H1 (cell line): ENCODE data around the gene PRR4. TPM values are rescaled to one million over a fixed set of nuclear protein-coding genes. Genes with fewer than 3 reads are reported as not detected.

ENCODE experiments used
- CTCF ChIA-PET: fragments of 300-600 bp; sonication (Branson Sonifier 250); formaldehyde crosslinking; loops from one replicate; lab custom pipeline; 2021; ENCODE audit not compliant: partially characterized antibody; lab: Charles Lee
- POLR2A ChIA-PET: fragments of 300-600 bp; sonication (Branson Sonifier 250); formaldehyde crosslinking; loops from one replicate; lab custom pipeline; 2021; ENCODE audit warnings: inconsistent platforms; ENCODE audit not compliant: partially characterized antibody; lab: Charles Lee
- DNase-seq, 2 experiments: peaks; one replicate each; pipeline versions ENCODE4 v3.0.0 to v3.0.0-alpha.2; 2010 to 2022; ENCODE audit warnings: low spot score in 2 of 2, low read depth in 1 of 2, mixed read lengths in 1 of 2
- FAIRE-seq: peaks from 2 replicates; lab custom pipeline; 2011; peaks lifted over from hg19 to GRCh38; lab: Jason Lieb, UNC
- H2AFZ ChIP-seq: 2 replicates; pipeline ENCODE4 v1.8.1; 2012; ENCODE audit warnings: low read length, inconsistent platforms
- H2AK5ac ChIP-seq: 2 replicates; pipeline ENCODE4 v1.6.1; 2013; ENCODE audit warnings: low read depth, low read length
- H2BK120ac ChIP-seq: replicated peaks from 2 replicates; pipeline ENCODE3; 2013; ENCODE audit warnings: low read depth, low read length, inconsistent platforms
- H2BK12ac ChIP-seq: 2 replicates; pipeline ENCODE4 v1.6.1; 2013; ENCODE audit warnings: low read depth, low read length
- H2BK15ac ChIP-seq: 2 replicates; pipeline ENCODE4 v1.6.1; 2013; ENCODE audit warnings: low read length
- H2BK20ac ChIP-seq: 2 replicates; pipeline ENCODE4 v1.6.1; 2013; ENCODE audit warnings: low read length
- H2BK5ac ChIP-seq: 2 replicates; pipeline ENCODE4 v1.6.1; 2013; ENCODE audit warnings: low read depth, low read length
- H3K14ac ChIP-seq: 2 replicates; pipeline ENCODE4 v1.6.1; 2013; ENCODE audit warnings: inconsistent platforms; ENCODE audit not compliant: insufficient read length
- H3K18ac ChIP-seq: 2 replicates; pipeline ENCODE4 v1.6.1; 2013; ENCODE audit warnings: low read length; ENCODE audit errors: extremely low read depth
- H3K23ac ChIP-seq: 2 replicates; pipeline ENCODE4 v1.6.1; 2013; ENCODE audit warnings: inconsistent platforms; ENCODE audit not compliant: insufficient read length
- H3K23me2 ChIP-seq: 2 replicates; pipeline ENCODE4 v1.6.1; 2013; ENCODE audit warnings: low read depth, low read length
- H3K27ac ChIP-seq: 2 replicates; pipeline ENCODE4 v1.6.1; 2011; ENCODE audit warnings: low read depth, low read length, inconsistent platforms
- H3K27me3 ChIP-seq, 4 experiments: replicated peaks in 1 of 4; 1 replicate in 1 of 4; 2 replicates in 3 of 4; pipeline versions ENCODE4 v1.6.1 to v1.8.1; 2011 to 2013; ENCODE audit warnings: low read length in 3 of 4, mild to moderate bottlenecking in 3 of 4, inconsistent platforms in 2 of 4, mixed read lengths in 2 of 4, moderate library complexity in 1 of 4; ENCODE audit not compliant: control insufficient read depth in 3 of 4, insufficient read depth in 3 of 4; ENCODE audit errors: extremely low read depth in 1 of 4
- H3K36me3 ChIP-seq, 4 experiments: 2 replicates each; pipeline versions ENCODE4 v1.6.1 to v1.8.1; 2011 to 2013; ENCODE audit warnings: mild to moderate bottlenecking in 4 of 4, low read length in 3 of 4, moderate library complexity in 2 of 4, control low read depth in 1 of 4, inconsistent platforms in 1 of 4; ENCODE audit not compliant: insufficient read depth in 4 of 4, control insufficient read depth in 2 of 4
- H3K4ac ChIP-seq: replicated peaks from 2 replicates; pipeline ENCODE3; 2013; ENCODE audit warnings: low read length, low read depth, mixed read lengths, inconsistent platforms; ENCODE audit not compliant: insufficient read length
- H3K4me1 ChIP-seq, 4 experiments: replicated peaks in 1 of 4; 1 replicate in 1 of 4; 2 replicates in 3 of 4; pipeline versions ENCODE4 v1.6.1 to v1.8.1; 2011 to 2013; ENCODE audit warnings: low read length in 3 of 4, inconsistent platforms in 2 of 4, mixed read lengths in 1 of 4; ENCODE audit not compliant: insufficient read depth in 4 of 4, control insufficient read depth in 3 of 4
- H3K4me2 ChIP-seq, 2 experiments: 2 replicates each; pipeline versions ENCODE4 v1.6.1 to v1.8.1; 2011 to 2013; ENCODE audit warnings: low read depth in 2 of 2, low read length in 2 of 2, control low read depth in 1 of 2, inconsistent platforms in 1 of 2, mild to moderate bottlenecking in 1 of 2; ENCODE audit not compliant: insufficient read depth in 1 of 2
- H3K4me3 ChIP-seq, 4 experiments: fragments of 200-600, 300-600 bp in 1 of 4; sonication (generic), shearing (Covaris generic), sonication (Bioruptor Twin) in 1 of 4; 2 replicates each; pipeline versions ENCODE4 v1.5.1 to v1.8.1; 2011 to 2016; ENCODE audit warnings: low read length in 4 of 4, low read depth in 3 of 4, control low read depth in 2 of 4, inconsistent platforms in 2 of 4, mild to moderate bottlenecking in 2 of 4, mixed read lengths in 1 of 4, moderate library complexity in 1 of 4; ENCODE audit not compliant: insufficient read depth in 2 of 4; ENCODE audit errors: extremely low read depth in 1 of 4
- H3K56ac ChIP-seq: replicated peaks from 2 replicates; pipeline ENCODE3; 2013; ENCODE audit warnings: low read depth, mild to moderate bottlenecking, mixed read lengths, low read length, inconsistent platforms; ENCODE audit not compliant: insufficient read length
- H3K79me1 ChIP-seq: 2 replicates; pipeline ENCODE4 v1.6.1; 2013; ENCODE audit warnings: low read depth, low read length, control low read depth
- H3K79me2 ChIP-seq, 2 experiments: 2 replicates each; pipeline versions ENCODE4 v1.6.1 to v1.8.1; 2012 to 2013; ENCODE audit warnings: low read length in 2 of 2, mild to moderate bottlenecking in 2 of 2, inconsistent platforms in 1 of 2; ENCODE audit not compliant: insufficient read depth in 2 of 2, control insufficient read depth in 1 of 2
- H3K9ac ChIP-seq, 4 experiments: replicated peaks in 1 of 4; 1 replicate in 1 of 4; 2 replicates in 3 of 4; pipeline versions ENCODE4 v1.6.1 to v1.8.1; 2011 to 2013; ENCODE audit warnings: low read depth in 3 of 4, low read length in 3 of 4, control low read depth in 2 of 4, mild to moderate bottlenecking in 2 of 4, moderate library complexity in 2 of 4, inconsistent platforms in 1 of 4; ENCODE audit errors: extremely low read depth in 1 of 4
- H3K9me3 ChIP-seq, 2 experiments: 2 replicates each; pipeline versions ENCODE4 v1.6.1 to v1.8.1; 2012 to 2013; ENCODE audit warnings: mild to moderate bottlenecking in 2 of 2, moderate library complexity in 2 of 2, control low read depth in 1 of 2, inconsistent platforms in 1 of 2, low read depth in 1 of 2, low read length in 1 of 2, mixed read lengths in 1 of 2; ENCODE audit not compliant: insufficient read depth in 2 of 2
- H4K20me1 ChIP-seq, 2 experiments: replicated peaks in 1 of 2; 2 replicates each; pipeline versions ENCODE3 to v1.8.1; 2011 to 2013; ENCODE audit warnings: inconsistent platforms in 2 of 2, low read length in 2 of 2, mild to moderate bottlenecking in 1 of 2; ENCODE audit not compliant: insufficient read depth in 2 of 2, control insufficient read depth in 1 of 2
- H4K5ac ChIP-seq: 2 replicates; pipeline ENCODE4 v1.6.1; 2013; ENCODE audit warnings: low read length, low read depth, mixed read lengths, inconsistent platforms; ENCODE audit not compliant: insufficient read length
- H4K8ac ChIP-seq: 2 replicates; pipeline ENCODE4 v1.8.0; 2013; ENCODE audit warnings: mild to moderate bottlenecking, moderate library complexity, low read length, inconsistent platforms; ENCODE audit not compliant: insufficient read depth; ENCODE audit errors: extremely low read depth
- H4K91ac ChIP-seq: replicated peaks from 2 replicates; pipeline ENCODE3; 2013; ENCODE audit warnings: low read length, mixed read lengths, inconsistent platforms; ENCODE audit not compliant: insufficient read length
- RBBP5 ChIP-seq: IDR thresholded peaks from 2 replicates; pipeline ENCODE4 v1.7.1; 2012; ENCODE audit warnings: low read depth, mild to moderate bottlenecking, inconsistent platforms, low read length, moderate library complexity, borderline replicate concordance
- TAF7 ChIP-seq: optimal IDR thresholded peaks from 2 replicates; pipeline ENCODE3; 2011; ENCODE audit warnings: low read depth, mild to moderate bottlenecking, inconsistent platforms, low read length, moderate library complexity, borderline replicate concordance
- WGBS, 2 experiments: shearing (Covaris generic) in 1 of 2; methylation state at CpG; one replicate each; pipeline versions ENCODE4 v1.1.6 to v1.1.7; 2013 to 2015; ENCODE audit warnings: low lambda C conversion rate in 2 of 2, mixed read lengths in 2 of 2, inconsistent platforms in 1 of 2, low coverage in 1 of 2, missing lambda C conversion rate in 1 of 2; ENCODE audit not compliant: insufficient replicate concordance in 2 of 2, insufficient coverage in 1 of 2, insufficient read length in 1 of 2; ENCODE audit errors: extremely low coverage in 1 of 2, missing lambda C conversion rate in 1 of 2; 5-methylcytosine and 5-hydroxymethylcytosine counted together
- polyA plus RNA-seq, 7 experiments: library from polyadenylated mRNA; depleted of rRNA in 3 of 7; stranded (reverse) in 5 of 7; unstranded in 2 of 7; fragments of >200 nt in 5 of 7; fragments of 200-250 nt in 2 of 7; gene quantifications; 1 replicate in 5 of 7; 2 replicates in 1 of 7; 4 replicates in 1 of 7; pipeline versions ENCODE4 v1.2.1 to v1.2.3, GENCODE V29; 2011 to 2013; ENCODE audit warnings: missing spikeins in 2 of 7, mixed read lengths in 2 of 7
- total RNA-seq: library from RNA; stranded (reverse); fragmentation: NEBNext Ultra II Directional; extraction: Animal tissue kit (Norgen Biotek cat#: 25700); gene quantifications from 2 replicates; pipeline ENCODE4 v1.2.1, GENCODE V29; 2021
- TF ChIP-seq, protein P1 (sequence below): IDR thresholded peaks from 2 replicates; pipeline ENCODE4 v1.6.1; 2012; ENCODE audit warnings: inconsistent platforms

PRR4 gene
- total and polyA plus RNA-seq, 2 of the 8 experiments (the other 6 are each of a cell fraction or from before 2014, with no cell fraction given), result 11.2 TPM; not detected in 1

DNA sequence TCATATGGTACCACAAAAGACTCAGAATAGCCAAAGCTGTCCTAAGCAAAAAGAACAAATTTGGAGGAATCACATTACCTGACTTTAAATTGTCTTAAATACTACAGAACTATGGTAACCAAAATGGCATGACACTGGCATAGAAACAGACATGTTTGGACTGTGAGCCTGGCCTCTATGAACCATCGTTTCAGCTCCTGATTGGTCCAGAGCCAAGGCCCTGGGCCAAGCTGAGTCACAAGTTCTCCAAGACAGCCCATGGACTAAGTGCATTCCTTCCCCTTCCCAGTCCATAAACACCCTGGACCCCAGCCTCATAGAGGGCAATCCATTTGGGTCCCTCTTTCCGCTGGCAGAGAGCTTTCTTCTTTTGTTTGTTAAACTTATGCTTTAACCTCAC lies 12.1 kb upstream of the PRR4 start:
- Histone ChIP-seq H3K14ac (no peak overlapping the region), H3K79me2 (no peaks in the 10 kb centered on the region), H3K23ac (no peak overlapping the region), H3K4me2 (no peak overlapping the region), H2BK12ac (no peak overlapping the region), H3K36me3 (peaks cover 0 to 7% (median 0%) of the 10 kb centered on the region in 4 experiments; a peak in 1 of 8 replicates), H2AFZ (no peak overlapping the region), H3K23me2 (no peaks in the 10 kb centered on the region), H3K79me1 (no peaks in the 10 kb centered on the region), H2AK5ac (no peak overlapping the region), H4K8ac (no peak overlapping the region), H2BK5ac (no peak overlapping the region), H2BK15ac (no peak overlapping the region), H3K4ac (no peak overlapping the region), H3K18ac (no peak overlapping the region), H3K9me3 (peaks cover 5 to 12% of the 10 kb centered on the region in 2 experiments; a peak in 2 of 4 replicates), H3K4me3 (no peak overlapping the region), H4K91ac (no peak overlapping the region), H2BK120ac (no peak overlapping the region), H2BK20ac (no peak overlapping the region), H3K56ac (no peak overlapping the region), H4K20me1 (no peaks in the 10 kb centered on the region), H3K9ac (no peak overlapping the region), H3K27ac (no peak overlapping the region), H3K4me1 (no peaks in the 10 kb centered on the region), H3K27me3 (no peaks in the 10 kb centered on the region), H4K5ac (no peak overlapping the region)
- WGBS, 2 experiments, result 89% methylated on average over 2 of the region's 2 CpGs; no CpG with 5 or more reads in 1 of the 2 experiments
- DNase-seq, result no peak
- ChIA-PET CTCF (no interaction called here), POLR2A (interaction anchor here (0.6 kb wide), 1 partner anchor 10 kb away, joined by 3 read pairs; no protein-coding TSS in a partner anchor)
- FAIRE-seq, result no peak
- TF ChIP-seq TAF7 (no peak), RBBP5 (no peak)
- TF ChIP-seq, protein P1, sequence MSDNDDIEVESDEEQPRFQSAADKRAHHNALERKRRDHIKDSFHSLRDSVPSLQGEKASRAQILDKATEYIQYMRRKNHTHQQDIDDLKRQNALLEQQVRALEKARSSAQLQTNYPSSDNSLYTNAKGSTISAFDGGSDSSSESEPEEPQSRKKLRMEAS, result no peak
